K562 (cell line): ENCODE data around the gene ABHD5. TPM values are rescaled to one million over a fixed set of nuclear protein-coding genes. Genes with fewer than 3 reads are reported as not detected.
A peak's percentile ranks its signal among the peaks of the same experiment; 100 is the strongest.

Source experiments
- ATAC-seq: fragments of 200-7000 bp; cut with Tn5 transposase; 3 replicates; pipeline ENCODE4 v1.9.1; 2020; ENCODE audit warnings: moderate library complexity
- Bru-seq: library from RNA; stranded (reverse); fragments of 400-500 nt; gene quantifications from one replicate; lab custom pipeline; 2021; lab: Mats Ljungman, UMichigan
- BruChase-seq, 2 experiments: library from RNA; stranded (reverse); fragments of 400-500 nt; gene quantifications; one replicate each; lab custom pipeline; 2021; lab: Mats Ljungman, UMichigan
- BruUV-seq: library from RNA; stranded (reverse); fragments of 400-500 nt; replicated peaks from 2 replicates; lab custom pipeline; 2021; lab: Mats Ljungman, UMichigan
- CTCF ChIA-PET: fragments of 300-600 bp; formaldehyde crosslinking; extraction: SDS; loops from one replicate; lab custom pipeline; 2021; ENCODE audit warnings: low intra/inter-chr PET ratio; lab: Yijun Ruan, JAX
- POLR2A ChIA-PET: fragments of 300-600, 350-650 bp; sonication (Branson Sonifier 250); formaldehyde crosslinking; extraction: SDS; loops from one replicate; lab custom pipeline; 2021; ENCODE audit warnings: antibody characterized with exemption, inconsistent platforms; lab: Yijun Ruan, JAX
- DNase-seq, 4 experiments: peaks; one replicate each; pipeline versions ENCODE4 v3.0.0 to v3.0.0-alpha.2; 2011 to 2018; ENCODE audit warnings: low spot score in 3 of 4, mixed read lengths in 3 of 4; ENCODE audit errors: extremely low read depth in 1 of 4
- FAIRE-seq: peaks from 2 replicates; lab custom pipeline; 2011; peaks lifted over from hg19 to GRCh38; lab: Jason Lieb, UNC
- H2AFZ ChIP-seq: 2 replicates; pipeline ENCODE4 v1.6.0; 2011; ENCODE audit warnings: low read depth, low read length, control low read depth, inconsistent platforms
- H3K27ac ChIP-seq: fragments of 200-600 bp; 3 replicates; pipeline ENCODE4 v1.8.0; 2011; ENCODE audit warnings: low read depth, mild to moderate bottlenecking, control low read depth, inconsistent platforms, low read length, moderate library complexity, mixed read lengths; ENCODE audit errors: extremely low read depth
- H3K27me3 ChIP-seq, 2 experiments: fragments of 300-600 bp in 1 of 2; 2 replicates in 1 of 2; 3 replicates in 1 of 2; pipeline versions ENCODE4 v1.6.0 to v1.8.0; 2011; ENCODE audit warnings: inconsistent platforms in 2 of 2, low read length in 2 of 2, mild to moderate bottlenecking in 1 of 2, mixed read lengths in 1 of 2, moderate library complexity in 1 of 2; ENCODE audit not compliant: control insufficient read depth in 2 of 2, insufficient read depth in 2 of 2
- H3K36me3 ChIP-seq: fragments of 300-600 bp; 3 replicates; pipeline ENCODE4 v1.8.0; 2011; ENCODE audit warnings: mild to moderate bottlenecking, low read length, inconsistent platforms; ENCODE audit not compliant: control insufficient read depth, insufficient read depth
- H3K4me1 ChIP-seq, 2 experiments: fragments of 200-600 bp in 1 of 2; replicated peaks in 1 of 2; 2 replicates in 1 of 2; 3 replicates in 1 of 2; pipeline versions ENCODE4 v1.5.1 to v1.8.0; 2011; ENCODE audit warnings: inconsistent platforms in 2 of 2, low read length in 2 of 2, mild to moderate bottlenecking in 1 of 2, mixed read lengths in 1 of 2, moderate library complexity in 1 of 2; ENCODE audit not compliant: control insufficient read depth in 2 of 2, insufficient read depth in 2 of 2
- H3K4me2 ChIP-seq: 2 replicates; pipeline ENCODE4 v1.6.1; 2011; ENCODE audit warnings: low read length, control low read depth, inconsistent platforms, mixed read lengths; ENCODE audit not compliant: insufficient read depth
- H3K4me3 ChIP-seq: fragments of 200-600 bp; sonication (generic), shearing (Covaris generic); 2 replicates; pipeline ENCODE4 v1.5.1; 2016; ENCODE audit warnings: control low read depth, inconsistent platforms
- H3K79me2 ChIP-seq: fragments of 200-600 bp; 3 replicates; pipeline ENCODE4 v1.8.0; 2011; ENCODE audit warnings: low read length, inconsistent platforms; ENCODE audit not compliant: control insufficient read depth, insufficient read depth
- H3K9ac ChIP-seq, 2 experiments: 2 replicates each; pipeline versions ENCODE4 v1.6.0 to v1.6.1; 2011; ENCODE audit warnings: low read depth in 2 of 2, low read length in 2 of 2, control low read depth in 1 of 2, inconsistent platforms in 1 of 2, mild to moderate bottlenecking in 1 of 2, mixed read lengths in 1 of 2; ENCODE audit not compliant: insufficient read depth in 1 of 2
- H3K9me1 ChIP-seq: one replicate; pipeline ENCODE4 v1.6.0; 2011; ENCODE audit warnings: inconsistent platforms, mild to moderate bottlenecking, low read length, moderate library complexity; ENCODE audit not compliant: control insufficient read depth, insufficient read depth
- H3K9me3 ChIP-seq: replicated peaks from 2 replicates; pipeline ENCODE4 v1.5.1; 2011; ENCODE audit warnings: low read depth, low read length, inconsistent platforms; ENCODE audit not compliant: control insufficient read depth, insufficient read depth
- H4K20me1 ChIP-seq: replicated peaks from 2 replicates; pipeline ENCODE4 v1.6.1; 2011; ENCODE audit warnings: low read length, inconsistent platforms, mixed read lengths; ENCODE audit not compliant: control insufficient read depth, insufficient read depth
- MBD1 ChIP-seq: fragments of 250-450 bp; sonication (Bioruptor Pico); IDR thresholded peaks from 2 replicates; pipeline ENCODE4 v1.8.0; 2022; ENCODE audit warnings: inconsistent platforms
- PHTF2 ChIP-seq: fragments of 250-450 bp; sonication (Bioruptor Pico); IDR thresholded peaks from 2 replicates; pipeline ENCODE4 v1.5.0; 2021; ENCODE audit warnings: mild to moderate bottlenecking
- SMC3 ChIP-seq: conservative IDR thresholded peaks from 2 replicates; pipeline ENCODE4 v1.6.1; 2011; ENCODE audit warnings: low read depth, low read length, improper control_type of control experiment; ENCODE audit not compliant: insufficient read depth
- TEAD2 ChIP-seq: fragments of 450-650 bp; IDR thresholded peaks from 2 replicates; pipeline ENCODE4 v1.6.1; 2016; ENCODE audit warnings: missing genetic modification characterization, control low read depth, missing compliant biosample characterization
- ZBTB5 ChIP-seq: fragments of 450-650 bp; IDR thresholded peaks from 2 replicates; pipeline ENCODE4 v1.6.1; 2017; ENCODE audit warnings: antibody characterized with exemption
- ZNF384 ChIP-seq: IDR thresholded peaks from 2 replicates; pipeline ENCODE4 v1.6.1; 2012; ENCODE audit warnings: low read depth, low read length, improper control_type of control experiment
- ZNF551 ChIP-seq: fragments of 250-450 bp; sonication (Bioruptor Pico); IDR thresholded peaks from 2 replicates; pipeline ENCODE4 v1.5.0; 2021; ENCODE audit warnings: mild to moderate bottlenecking, moderate library complexity
- ZNF75A ChIP-seq: fragments of 450-650 bp; formaldehyde crosslinking; IDR thresholded peaks from 2 replicates; pipeline ENCODE4 v1.4.0; 2020; ENCODE audit warnings: mild to moderate bottlenecking
- WGBS: fragments of 100-300 bp; shearing (Covaris generic); methylation state at CpG from one replicate; pipeline ENCODE4 v1.1.6; 2016; ENCODE audit warnings: low coverage, mixed read lengths; ENCODE audit not compliant: insufficient coverage; ENCODE audit errors: missing lambda C conversion rate; 5-methylcytosine and 5-hydroxymethylcytosine counted together
- in situ Hi-C: fragments of 300-500 bp; cut with MboI; formaldehyde crosslinking; loops from 4 replicates; pipeline ENCODE4 v1.15.0; 2018; ENCODE audit warnings: inconsistent platforms, mixed read lengths
- intact Hi-C: fragments of 100-400 bp; cut with micrococcal nuclease; formaldehyde crosslinking; loops from 2 replicates; pipeline ENCODE4 v1.14.2; 2022
- long read RNA-seq, 3 experiments: library from polyadenylated mRNA in 2 of 3; library from RNA in 1 of 3; unstranded in 2 of 3; stranded (forward) in 1 of 3; transcript quantifications; one replicate each; pipeline ENCODE4 v2.0.0, GENCODE V29; 2019 to 2022
- polyA minus RNA-seq, 3 experiments: library from RNA; depleted of rRNA, polyadenylated mRNA; stranded (reverse); fragments of >200 nt; gene quantifications; 2 replicates each; pipeline ENCODE4 v1.2.3, GENCODE V29; 2011
- polyA plus RNA-seq, 8 experiments: library from polyadenylated mRNA; depleted of rRNA in 4 of 8; stranded (reverse) in 5 of 8; unstranded in 3 of 8; fragments of >200 nt; fragmentation: Nextera tagmentation in 2 of 8; fragmentation: Illumina TruSeq in 1 of 8; extraction: Ambion mirVana in 2 of 8; extraction: Trizol in 1 of 8; gene quantifications; 2 replicates each; pipeline versions ENCODE4 v1.2.1 to v1.2.3, GENCODE V29; 2011 to 2014; ENCODE audit warnings: inconsistent platforms in 1 of 8, missing spikeins in 1 of 8
- total RNA-seq, 7 experiments: library from RNA; depleted of rRNA in 6 of 7; stranded (reverse); fragments of >200 nt in 6 of 7; fragmentation: Illumina TruSeq in 2 of 7; extraction: Trizol in 2 of 7; gene quantifications; 2 replicates each; pipeline versions ENCODE4 v1.2.1 to v1.2.3, GENCODE V29; 2011 to 2021; ENCODE audit warnings: low replicate concordance in 1 of 7

Gene ABHD5
- total RNA-seq (2011; cell fraction: chromatin; rRNA removed; ENCODE audit: low replicate concordance), result 63.4 and 187 TPM in 2 replicates
- total RNA-seq (2011; cell fraction: nucleolus; rRNA removed), result 28.0 and 52.1 TPM in 2 replicates
- 79.9 and 117 TPM in 2 replicates for total RNA-seq (2011; cell fraction: nucleoplasm; rRNA removed)
- total RNA-seq (2014; rRNA removed) (27.8 and 33.4 TPM in 2 replicates), total RNA-seq (2014; rRNA removed; fragmentation: Illumina TruSeq; extraction: Trizol) (58.9 and 61.4 TPM in 2 replicates), total RNA-seq (2015; rRNA removed; fragmentation: Illumina TruSeq; extraction: Trizol) (49.1 and 50.4 TPM in 2 replicates), total RNA-seq (2021) (39.9 and 40.7 TPM in 2 replicates), polyA plus RNA-seq (2011; rRNA removed) (53.9 and 58.8 TPM in 2 replicates), polyA plus RNA-seq (2014; fragmentation: Illumina TruSeq; extraction: Trizol) (55.0 and 61.7 TPM in 2 replicates), polyA plus RNA-seq (2014; fragmentation: Nextera tagmentation; extraction: Ambion mirVana) (10 to 100 TPM; 31.9 to 35.0 TPM), polyA plus RNA-seq (2014; rRNA removed) (37.5 and 38.1 TPM in 2 replicates), polyA minus RNA-seq (2011; rRNA and poly(A)+ RNA removed) (62.2 and 80.3 TPM in 2 replicates), Bru-seq, nascent RNA (percentile 93 among the genes with signal in this experiment), BruChase-seq, experiment 1, labeled RNA remaining after a 2-hour chase (percentile 94 among the genes with signal in this experiment), BruChase-seq, experiment 2, labeled RNA remaining after a 6-hour chase (percentile 94 among the genes with signal in this experiment)
- polyA plus RNA-seq (2011; cell fraction: cytosol; rRNA removed), result 23.6 and 36.2 TPM in 2 replicates
- 34.3 and 51.7 TPM in 2 replicates for polyA plus RNA-seq (2011; cell fraction: nucleus; rRNA removed)
- polyA plus RNA-seq (2012), result 33.9 and 40.6 TPM in 2 replicates
- polyA minus RNA-seq (2011; cell fraction: cytosol; rRNA and poly(A)+ RNA removed), result 18.8 and 25.4 TPM in 2 replicates
- 36.4 and 64.4 TPM in 2 replicates for polyA minus RNA-seq (2011; cell fraction: nucleus; rRNA and poly(A)+ RNA removed)
- long read RNA-seq, experiment 1, full-length matches to known transcripts, result 66 of 130 reads
- long read RNA-seq, experiment 1, partial matches to known transcripts, result 9 of 130 reads
- long read RNA-seq, experiment 1, other reads (novel, unspliced or antisense), result 55 of 130 reads
- long read RNA-seq, experiment 2, full-length matches to known transcripts, result 26 of 52 reads
- long read RNA-seq, experiment 2, partial matches to known transcripts, result 6 of 52 reads
- long read RNA-seq, experiment 2, other reads (novel, unspliced or antisense), result 20 of 52 reads
- long read RNA-seq, experiment 3, full-length matches to known transcripts, result 28 of 34 reads
- long read RNA-seq, experiment 3, partial matches to known transcripts, result 0 of 34 reads
- long read RNA-seq, experiment 3, other reads (novel, unspliced or antisense), result 6 of 34 reads

GRCh38 chr3:43690400-43691119 is at the start of gene ABHD5:
Gene ABHD5, plus strand, starts transcription at chr3:43690938. Its CDS starts 55 bp downstream, at chr3:43690993.
- DNase-seq (peak; percentile 95 to 99 (median 96)), FAIRE-seq (peak; percentile 80), ATAC-seq (peak; percentile 82)
- ChIA-PET CTCF (interaction anchor here (0.6 to 0.7 kb wide), 2 partner anchors 38 to 860 kb away, joined by 3 read pairs; no protein-coding TSS in a partner anchor), POLR2A (interaction anchor here (0.6 to 4.4 kb wide), 12 partner anchors 9 to 585 kb away, joined by 3 to 32 read pairs (median 4); partner anchors contain the start of gene ANO10)
- H3K4me2 ChIP-seq, result peak within 1 kb of the TSS; percentile 95
- no peaks in the 10 kb centered on the region; the same call in 1 of the 2 replicates for H3K9me3 ChIP-seq
- H2AFZ ChIP-seq, result peak within 1 kb of the TSS; percentile 87
- BruUV-seq, result no TSS peak
- H3K27ac ChIP-seq, result peak within 1 kb of the TSS; percentile 91
- peaks cover 84% of the 10 kb centered on the region for H3K79me2 ChIP-seq
- no peaks in the 10 kb centered on the region for H3K27me3 ChIP-seq
- H3K4me3 ChIP-seq, result peak within 1 kb of the TSS; percentile 80
- H3K9me1 ChIP-seq, result no peaks in the 10 kb centered on the region
- H4K20me1 ChIP-seq, result peaks cover 10% of the 10 kb centered on the region; the same call in 1 of the 2 replicates
- in situ Hi-C loops (no loop called here), intact Hi-C loops (loop anchor here (1.0 to 2.0 kb wide), 4 partner anchors 31 to 68 kb away; no protein-coding TSS in a partner anchor)
- peaks cover 48 to 63% of the 10 kb centered on the region in 2 experiments for H3K4me1 ChIP-seq
- WGBS, result under 1% methylated on average over 63 of the region's 71 CpGs
- peak within 1 kb of the TSS; percentile 83 to 96 for H3K9ac ChIP-seq
- H3K36me3 ChIP-seq, result peaks cover 5% of the 10 kb centered on the region; the same call in 2 of the 3 replicates
- TF ChIP-seq PHTF2 (CRISPR knock-in tag), result no peak
- 0 out of 2 replicates have a peak, but pooled peaks have one; percentile 1 for TF ChIP-seq ZNF384
- TF ChIP-seq MBD1 (CRISPR knock-in tag), result no peak
- TF ChIP-seq SMC3, result peak; percentile 56
- TF ChIP-seq ZBTB5, result no peak
- no peak for TF ChIP-seq ZNF551 (CRISPR knock-in tag)
- peak; percentile 55; the same call in 1 of the 2 replicates for TF ChIP-seq ZNF75A (CRISPR knock-in tag)
- TF ChIP-seq TEAD2 (tag), result no peak
